WTC11 (cell line): ENCODE results near the gene ZCWPW1. TPM values are rescaled to one million over a fixed set of nuclear protein-coding genes. Genes with fewer than 3 reads are reported as not detected.

ENCODE experiments used
- ATAC-seq: fragments of 200-7000 bp; cut with Tn5 transposase; 2 replicates; pipeline ENCODE4 v1.10.0; 2021; ENCODE audit warnings: mild to moderate bottlenecking, moderate library complexity
- CTCF ChIA-PET: fragments of 300-600 bp; sonication (Branson Sonifier 250); formaldehyde crosslinking; loops from one replicate; lab custom pipeline; 2021; ENCODE audit warnings: antibody characterized with exemption; lab: Charles Lee
- POLR2A ChIA-PET: fragments of 350-600 bp; sonication (Branson Sonifier 250); formaldehyde crosslinking; loops from one replicate; lab custom pipeline; 2021; ENCODE audit warnings: antibody characterized with exemption; lab: Charles Lee
- DNase-seq: peaks from one replicate; pipeline ENCODE4 v3.0.0; 2021; ENCODE audit warnings: low spot score
- H3K27ac Mint-ChIP-seq: 2 replicates; pipeline ENCODE4 v1.8.0; 2021; ENCODE audit warnings: mixed read lengths
- H3K27me3 Mint-ChIP-seq: 2 replicates; pipeline ENCODE4 v1.8.0; 2021; ENCODE audit warnings: low read depth, mild to moderate bottlenecking, moderate library complexity, mixed read lengths
- H3K36me3 Mint-ChIP-seq: 2 replicates; pipeline ENCODE4 v1.8.0; 2021; ENCODE audit warnings: mixed read lengths
- H3K4me1 Mint-ChIP-seq: 2 replicates; pipeline ENCODE4 v1.8.0; 2022; ENCODE audit warnings: mixed read lengths
- H3K4me3 Mint-ChIP-seq: 2 replicates; pipeline ENCODE4 v1.8.0; 2021; ENCODE audit warnings: mild to moderate bottlenecking, moderate library complexity, mixed read lengths
- H3K9me3 Mint-ChIP-seq: 2 replicates; pipeline ENCODE4 v1.8.0; 2021; ENCODE audit warnings: mixed read lengths
- ARID4B ChIP-seq: sonication (generic); formaldehyde crosslinking; IDR thresholded peaks from 2 replicates; pipeline ENCODE4 v1.8.0; 2023; ENCODE audit warnings: missing genetic modification reagents, mild to moderate bottlenecking, borderline replicate concordance
- ATF1 ChIP-seq: sonication (generic); formaldehyde crosslinking; IDR thresholded peaks from 2 replicates; pipeline ENCODE4 v1.8.1; 2023; ENCODE audit warnings: mild to moderate bottlenecking, moderate library complexity, missing genetic modification reagents
- ATF2 ChIP-seq: sonication (generic); formaldehyde crosslinking; IDR thresholded peaks from 2 replicates; pipeline ENCODE4 v1.8.1; 2022; ENCODE audit warnings: low read depth, missing genetic modification reagents, borderline replicate concordance
- CTCF ChIP-seq: fragments of 200-600 bp; IDR thresholded peaks from 2 replicates; pipeline ENCODE4 v1.8.0; 2022; ENCODE audit warnings: antibody characterized with exemption
- E2F5 ChIP-seq: sonication (generic); formaldehyde crosslinking; IDR thresholded peaks from 2 replicates; pipeline ENCODE4 v1.8.1; 2022; ENCODE audit warnings: mild to moderate bottlenecking, moderate library complexity, missing genetic modification reagents
- EMX1 ChIP-seq: fragments of 250-450 bp; sonication (Bioruptor Pico); IDR thresholded peaks from 2 replicates; pipeline ENCODE4 v1.8.0; 2021; ENCODE audit warnings: mild to moderate bottlenecking
- GTF2I ChIP-seq: fragments of 250-450 bp; sonication (Bioruptor Pico); conservative IDR thresholded peaks from 2 replicates; pipeline ENCODE4 v1.4.0; 2021; ENCODE audit warnings: mild to moderate bottlenecking
- JAZF1 ChIP-seq: fragments of 250-450 bp; sonication (Bioruptor Pico); IDR thresholded peaks from 2 replicates; pipeline ENCODE4 v1.9.0; 2021; ENCODE audit warnings: moderate library complexity, mild to moderate bottlenecking, inconsistent platforms
- MXD4 ChIP-seq: fragments of 250-450 bp; sonication (Bioruptor Pico); IDR thresholded peaks from 2 replicates; pipeline ENCODE4 v1.8.0; 2021; ENCODE audit warnings: mild to moderate bottlenecking, moderate library complexity, borderline replicate concordance
- NFATC4 ChIP-seq: fragments of 250-450 bp; sonication (Bioruptor Pico); IDR thresholded peaks from 2 replicates; pipeline ENCODE4 v1.9.0; 2021; ENCODE audit warnings: mild to moderate bottlenecking
- NR2C2 ChIP-seq: sonication (generic); formaldehyde crosslinking; IDR thresholded peaks from 2 replicates; pipeline ENCODE4 v1.8.0; 2022; ENCODE audit warnings: mild to moderate bottlenecking, missing genetic modification reagents
- PRRX2 ChIP-seq: fragments of 250-450 bp; sonication (Bioruptor Pico); IDR thresholded peaks from 2 replicates; pipeline ENCODE4 v1.8.0; 2021; ENCODE audit warnings: mild to moderate bottlenecking
- TP53 ChIP-seq: sonication (generic); formaldehyde crosslinking; IDR thresholded peaks from 2 replicates; pipeline ENCODE4 v1.8.1; 2023; ENCODE audit warnings: mild to moderate bottlenecking, missing genetic modification reagents
- ZBTB21 ChIP-seq: sonication (generic); formaldehyde crosslinking; IDR thresholded peaks from 2 replicates; pipeline ENCODE4 v1.8.1; 2023; ENCODE audit warnings: mild to moderate bottlenecking, missing genetic modification reagents, borderline replicate concordance
- ZMAT4 ChIP-seq: fragments of 250-450 bp; sonication (Bioruptor Pico); IDR thresholded peaks from 2 replicates; pipeline ENCODE4 v1.9.0; 2021; ENCODE audit warnings: mild to moderate bottlenecking
- ZNF121 ChIP-seq: sonication (generic); formaldehyde crosslinking; IDR thresholded peaks from 2 replicates; pipeline ENCODE4 v1.8.0; 2023; ENCODE audit warnings: missing genetic modification reagents
- ZNF138 ChIP-seq: sonication (generic); formaldehyde crosslinking; conservative IDR thresholded peaks from 2 replicates; pipeline ENCODE4 v1.8.1; 2022; ENCODE audit warnings: mild to moderate bottlenecking, moderate library complexity, missing genetic modification reagents
- ZNF219 ChIP-seq: sonication (generic); formaldehyde crosslinking; IDR thresholded peaks from 2 replicates; pipeline ENCODE4 v1.8.0; 2023; ENCODE audit warnings: missing genetic modification reagents, mild to moderate bottlenecking, borderline replicate concordance
- ZNF416 ChIP-seq: fragments of 250-450 bp; sonication (Bioruptor Pico); IDR thresholded peaks from 2 replicates; pipeline ENCODE4 v1.9.0; 2021; ENCODE audit warnings: mild to moderate bottlenecking, inconsistent platforms
- ZNF425 ChIP-seq: fragments of 250-450 bp; sonication (Bioruptor Pico); conservative IDR thresholded peaks from 2 replicates; pipeline ENCODE4 v1.9.0; 2021; ENCODE audit warnings: mild to moderate bottlenecking
- total RNA-seq: library from RNA; stranded (reverse); gene quantifications from 3 replicates; pipeline ENCODE4 v1.2.3, GENCODE V29; 2021

Gene ZCWPW1
- total RNA-seq, 1 experiment from 2014 or later, result 1.4 TPM

- POLR2A ChIA-PET, result no interaction called here
- H3K36me3 Mint-ChIP-seq, result no peaks in the 10 kb centered on the region
- no peak within 1 kb of the TSS for H3K4me3 Mint-ChIP-seq
- CTCF ChIA-PET, result interaction anchor here (0.8 to 7.9 kb wide), 9 partner anchors 9 to 149 kb away, joined by 3 to 56 read pairs (median 8); partner anchors contain the start of genes AGFG2, MOSPD3 and TSC22D4
- TF ChIP-seq ATF2 (CRISPR knock-in tag), result no peak
- no peak for TF ChIP-seq TP53 (CRISPR knock-in tag)
- TF ChIP-seq ZNF416 (CRISPR knock-in tag), result no peak
- no peak for TF ChIP-seq MXD4 (CRISPR knock-in tag)
- TF ChIP-seq ZBTB21 (CRISPR knock-in tag), result no peak
- no peak for TF ChIP-seq NR2C2
- TF ChIP-seq GTF2I (CRISPR knock-in tag), result no peak
- no peak for TF ChIP-seq NFATC4 (CRISPR knock-in tag)
- TF ChIP-seq CTCF, result no peak
- TF ChIP-seq ZMAT4 (CRISPR knock-in tag), result no peak
- TF ChIP-seq JAZF1, result no peak
- no peak for TF ChIP-seq ARID4B
- no peak for TF ChIP-seq ZNF138 (CRISPR knock-in tag)
- TF ChIP-seq ZNF219 (CRISPR knock-in tag), result no peak
- TF ChIP-seq PRRX2 (CRISPR knock-in tag), result no peak
- no peak for TF ChIP-seq E2F5 (CRISPR knock-in tag)
- no peak for DNase-seq
- no peak for ATAC-seq
- no peaks in the 10 kb centered on the region for H3K4me1 Mint-ChIP-seq
- H3K27ac Mint-ChIP-seq, result peak within 1 kb of the TSS; percentile 53; the same call in 1 of the 2 replicates
- H3K9me3 Mint-ChIP-seq, result no peaks in the 10 kb centered on the region
- H3K27me3 Mint-ChIP-seq, result no peaks in the 10 kb centered on the region; the same call in none of the 2 replicates
These were observed 35.7 kb upstream of the ZCWPW1 start, which contains the start of gene SPACDR for GRCh38 chr7:100464210-100464660. TSS of gene SPACDR (minus strand) at chr7:100464260. CDS start at chr7:100464025, 235 bp downstream.

GRCh38 chr7:100457033-100457432 lies 28.5 kb upstream of the ZCWPW1 start:
- POLR2A ChIA-PET, result no interaction called here
- CTCF ChIA-PET, result interaction anchor here (0.7 to 4.2 kb wide), 9 partner anchors 9 to 249 kb away, joined by 3 to 46 read pairs (median 6); partner anchors contain the start of genes POP7 and ZCWPW1
- DNase-seq (no peak), ATAC-seq (no peak)
- H3K4me3 Mint-ChIP-seq, result no peak overlapping the region
- TF ChIP-seq ATF1 (no peak), EMX1 (CRISPR knock-in tag) (no peak), ZNF425 (no peak), ZNF121 (CRISPR knock-in tag) (peak; percentile 30; the same call in 1 of the 2 replicates)
- TF ChIP-seq, all 79 proteins: peak for 1
- peaks cover 10% of the 10 kb centered on the region for H3K4me1 Mint-ChIP-seq
- no peaks in the 10 kb centered on the region; the same call in 1 of the 2 replicates for H3K27me3 Mint-ChIP-seq
- no peaks in the 10 kb centered on the region for H3K36me3 Mint-ChIP-seq
- H3K9me3 Mint-ChIP-seq, result no peaks in the 10 kb centered on the region
- H3K27ac Mint-ChIP-seq, result no peak overlapping the region
